Duodenal mucosa (tissue), 2 donors: ENCODE results near the gene NOXA1.
A peak's percentile ranks its signal among the peaks of the same experiment; 100 is the strongest.

Source experiments
- H3K27ac ChIP-seq: one replicate; pipeline ENCODE4 v1.7.0; 2013; ENCODE audit warnings: low read depth, low read length
- H3K27me3 ChIP-seq, 2 donors: one replicate each; pipeline ENCODE4 v1.7.0; 2013; ENCODE audit warnings: low read length in 2 of 2, control low read depth in 1 of 2; ENCODE audit not compliant: insufficient read depth in 2 of 2, control insufficient read depth in 1 of 2
- H3K36me3 ChIP-seq, 2 donors: one replicate each; pipeline ENCODE4 v1.7.0; 2013; ENCODE audit warnings: low read length in 2 of 2, control low read depth in 1 of 2; ENCODE audit not compliant: insufficient read depth in 2 of 2, control insufficient read depth in 1 of 2
- H3K4me1 ChIP-seq, 2 donors: one replicate each; pipeline ENCODE4 v1.7.0; 2013; ENCODE audit warnings: low read length in 2 of 2, control low read depth in 1 of 2; ENCODE audit not compliant: insufficient read depth in 2 of 2, control insufficient read depth in 1 of 2
- H3K4me3 ChIP-seq, 2 donors: one replicate each; pipeline ENCODE4 v1.7.0; 2013; ENCODE audit warnings: low read length in 2 of 2, low read depth in 1 of 2
- H3K9ac ChIP-seq, 2 donors: one replicate each; pipeline ENCODE4 v1.7.0; 2013; ENCODE audit warnings: low read length in 2 of 2, low read depth in 1 of 2
- H3K9me3 ChIP-seq, 2 donors: one replicate each; pipeline ENCODE4 v1.7.0; 2013; ENCODE audit warnings: low read length in 2 of 2, control low read depth in 1 of 2; ENCODE audit not compliant: control insufficient read depth in 1 of 2

Gene NOXA1

DNA sequence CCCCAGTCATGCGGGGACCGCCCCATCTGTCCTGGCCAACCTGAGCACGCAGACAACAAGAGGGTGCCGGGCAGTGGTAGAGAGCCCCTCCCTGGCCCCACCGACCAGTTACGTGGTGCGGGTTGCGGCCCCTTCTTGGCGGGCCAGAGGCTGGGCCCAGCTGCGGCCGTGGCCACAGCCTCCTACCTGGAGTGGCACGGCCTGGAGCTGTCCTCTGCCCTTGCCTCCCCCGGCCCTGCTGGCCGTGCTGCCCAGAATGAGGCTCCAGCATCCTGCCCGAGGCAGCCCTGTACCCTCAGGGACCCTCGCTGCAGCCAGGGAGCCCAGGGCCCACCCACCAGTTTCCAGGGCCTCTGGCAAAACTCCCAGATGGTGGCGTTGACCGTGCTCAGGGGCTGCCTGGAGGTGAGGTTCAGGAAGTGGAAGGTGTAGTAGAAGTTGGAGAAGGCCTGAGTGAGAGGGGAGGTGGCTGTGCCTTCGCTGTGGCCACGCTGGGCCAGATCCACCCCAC lies 12.2 kb downstream of the NOXA1 start:
- no peak overlapping the region for H3K4me3 ChIP-seq
- H3K9ac ChIP-seq = peak overlapping the region; percentile 6 to 18
- H3K27ac ChIP-seq = no peak overlapping the region

DNA sequence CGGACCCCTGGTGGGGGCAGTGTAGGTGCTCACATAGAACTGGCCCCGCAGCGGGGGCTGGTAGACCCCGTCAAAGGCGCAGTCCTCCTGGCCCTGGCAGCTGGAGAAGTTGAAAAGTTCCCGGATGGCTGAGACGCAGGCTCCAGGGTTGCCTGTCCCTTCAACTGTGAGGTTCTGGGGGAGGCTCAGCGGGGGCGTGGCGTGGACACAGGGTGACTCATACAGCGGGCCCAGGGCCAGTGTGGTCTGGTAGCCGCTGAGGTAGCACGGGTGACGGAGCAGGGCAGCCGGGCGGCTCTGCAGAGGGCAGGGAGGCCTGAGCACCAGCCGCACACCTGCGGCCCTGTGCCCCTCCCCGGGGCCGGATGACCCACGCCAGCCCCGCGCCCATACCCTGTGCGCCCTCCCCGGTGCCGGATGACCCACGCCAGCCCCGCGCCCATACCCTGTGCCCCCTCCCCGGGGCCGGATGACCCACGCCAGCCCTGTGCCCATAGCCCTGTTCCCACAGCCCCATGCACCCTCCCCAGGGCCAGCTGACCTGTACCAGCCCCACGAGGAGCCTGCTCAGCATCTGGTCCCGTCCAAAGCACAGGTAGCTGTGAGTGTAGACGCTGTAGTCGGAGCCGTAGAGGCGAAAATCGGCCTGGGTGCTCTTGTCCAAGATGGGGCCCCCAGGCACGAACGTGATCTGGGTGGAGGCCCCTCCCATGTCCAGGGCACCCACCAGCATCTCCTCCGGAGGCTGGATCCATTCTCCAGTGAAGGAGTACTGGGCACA lies 13.0 kb downstream of the NOXA1 start:
- peak overlapping the region; percentile 28 to 50 for H3K4me3 ChIP-seq
- no peaks in the 10 kb centered on the region for H3K9me3 ChIP-seq
- no peaks in the 10 kb centered on the region for H3K36me3 ChIP-seq
- H3K27me3 ChIP-seq = no peaks in the 10 kb centered on the region
- peaks cover 13 to 23% of the 10 kb centered on the region in 2 donors for H3K4me1 ChIP-seq
- no peak overlapping the region for H3K27ac ChIP-seq
- peak overlapping the region in 1 of 2 donors; percentile 25 for H3K9ac ChIP-seq

More for the DNA sequence above, 12.2 kb downstream of the NOXA1 start:
- Histone ChIP-seq H3K4me1 (peaks cover 15 to 27% of the 10 kb centered on the region in 2 donors), H3K9me3 (no peaks in the 10 kb centered on the region), H3K27me3 (no peaks in the 10 kb centered on the region), H3K36me3 (no peaks in the 10 kb centered on the region)

DNA sequence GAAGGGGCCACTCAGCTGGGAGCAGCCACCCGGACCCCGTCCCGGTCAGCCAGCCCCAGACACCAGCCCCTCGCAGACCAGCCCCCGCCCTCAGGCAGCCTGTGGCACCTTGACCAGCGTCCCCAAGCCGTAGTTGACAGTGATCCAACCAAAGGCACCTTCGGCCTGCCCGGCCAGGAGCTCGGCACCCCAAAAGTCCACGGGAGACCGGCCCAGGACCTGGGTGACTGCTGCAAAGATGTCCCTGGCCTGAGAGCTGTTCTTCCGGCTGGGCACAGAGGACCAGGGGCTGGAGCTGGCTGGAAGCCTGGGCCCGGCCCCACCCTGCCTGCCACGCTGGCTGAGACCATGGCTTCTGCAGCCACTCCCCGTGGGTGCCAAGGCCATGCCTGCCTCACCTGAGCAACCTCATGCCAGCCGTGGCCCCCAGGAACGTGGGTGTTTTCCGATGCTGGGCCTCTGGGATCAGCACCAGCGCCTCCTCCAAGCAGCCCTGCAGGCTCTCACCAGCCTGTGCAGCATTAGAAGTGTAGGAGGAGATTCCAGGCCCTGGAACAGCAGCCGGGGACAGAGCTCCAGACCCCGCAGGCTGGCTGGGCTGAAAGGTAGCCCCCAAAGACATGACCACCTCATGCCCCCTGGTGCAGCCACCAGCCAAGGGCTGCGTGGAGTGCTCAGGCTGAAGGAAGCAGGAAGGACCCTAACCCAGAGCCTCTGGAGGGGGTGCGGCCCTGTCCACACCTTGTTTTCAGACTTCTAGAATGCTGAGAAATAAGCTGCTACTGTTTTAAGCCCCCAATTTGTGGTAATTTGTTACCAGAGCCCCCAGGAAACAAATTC lies 13.8 kb downstream of the NOXA1 start:
- Histone ChIP-seq H3K4me1 (peaks cover 13 to 23% of the 10 kb centered on the region in 2 donors), H3K9ac (peak overlapping the region in 1 of 2 donors; percentile 25), H3K9me3 (no peaks in the 10 kb centered on the region), H3K4me3 (peak overlapping the region; percentile 28 to 50), H3K36me3 (no peaks in the 10 kb centered on the region), H3K27ac (no peak overlapping the region), H3K27me3 (no peaks in the 10 kb centered on the region)

DNA sequence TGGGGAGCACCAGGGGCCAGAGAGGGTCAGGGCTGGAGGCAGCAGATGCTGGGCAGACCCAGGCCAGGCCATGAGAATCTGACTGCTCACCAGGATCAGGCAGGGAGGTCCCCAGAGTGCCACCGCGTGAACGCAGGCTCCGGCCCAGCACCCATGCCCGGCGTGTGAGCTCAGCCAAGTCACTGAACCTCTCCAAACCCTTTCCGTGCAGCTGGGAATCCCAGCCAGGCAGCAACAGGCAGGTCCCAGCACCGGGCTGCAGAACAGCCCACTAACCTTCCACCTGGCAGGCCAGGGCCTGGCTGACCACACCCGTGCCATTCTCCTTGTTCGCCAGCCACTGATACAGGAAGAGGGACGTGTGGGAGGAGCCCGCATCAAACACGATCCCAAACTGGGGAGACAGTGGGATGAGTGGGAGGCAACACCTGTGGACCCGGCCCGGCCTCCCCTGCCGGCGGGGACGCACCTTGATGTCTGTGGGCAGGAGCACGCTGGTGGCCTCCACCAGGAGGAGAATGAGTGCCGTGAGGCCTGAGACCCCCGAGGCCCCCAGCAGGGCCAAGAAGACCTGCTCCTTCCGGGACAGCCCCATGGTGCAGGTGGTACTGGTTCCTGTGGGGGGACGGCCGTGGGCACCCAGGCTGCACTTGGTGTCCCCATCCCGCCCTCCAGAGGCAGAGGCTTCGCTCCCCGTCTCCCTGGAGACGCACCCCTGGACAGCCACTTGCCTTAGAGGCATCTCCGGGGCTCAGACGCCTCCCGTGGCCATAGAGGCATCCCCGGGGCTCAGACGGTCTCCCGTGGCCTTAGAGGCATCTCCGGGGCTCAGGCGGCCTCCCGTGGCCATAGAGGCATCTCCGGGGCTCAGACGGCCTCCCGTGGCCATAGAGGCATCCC lies 14.7 kb downstream of the NOXA1 start:
- Histone ChIP-seq H3K4me1 (peaks cover 13 to 23% of the 10 kb centered on the region in 2 donors), H3K9ac (no peak overlapping the region), H3K4me3 (no peak overlapping the region), H3K27ac (no peak overlapping the region), H3K27me3 (no peaks in the 10 kb centered on the region), H3K9me3 (no peaks in the 10 kb centered on the region), H3K36me3 (no peaks in the 10 kb centered on the region)

DNA sequence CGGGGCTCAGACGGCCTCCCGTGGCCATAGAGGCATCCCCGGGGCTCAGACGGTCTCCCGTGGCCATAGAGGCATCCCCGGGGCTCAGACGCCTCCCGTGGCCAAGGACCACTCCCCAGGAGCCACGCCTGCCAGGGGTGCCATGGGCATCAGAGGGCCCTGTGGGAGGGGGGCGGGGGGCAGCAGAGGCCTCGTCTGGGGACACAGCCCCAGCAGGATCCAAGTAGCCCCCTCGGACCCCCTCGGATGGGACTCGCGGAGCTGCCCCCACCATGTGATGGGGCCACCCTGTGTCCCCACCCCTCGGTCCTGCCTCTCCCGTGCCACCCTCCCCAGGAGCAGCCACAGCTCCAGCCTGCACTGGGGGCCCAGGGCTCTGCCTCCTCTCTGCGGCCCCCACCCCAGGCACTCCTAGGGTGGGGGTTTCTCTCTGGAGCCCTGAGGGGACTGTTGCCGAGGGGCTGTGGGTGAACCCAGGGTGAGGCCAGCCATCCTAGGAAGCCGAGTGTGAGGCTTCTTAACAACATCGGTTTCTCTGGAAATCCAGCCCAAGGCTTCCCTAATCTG lies 15.5 kb downstream of the NOXA1 start:
- no peak overlapping the region for H3K9ac ChIP-seq
- no peaks in the 10 kb centered on the region for H3K36me3 ChIP-seq

DNA sequence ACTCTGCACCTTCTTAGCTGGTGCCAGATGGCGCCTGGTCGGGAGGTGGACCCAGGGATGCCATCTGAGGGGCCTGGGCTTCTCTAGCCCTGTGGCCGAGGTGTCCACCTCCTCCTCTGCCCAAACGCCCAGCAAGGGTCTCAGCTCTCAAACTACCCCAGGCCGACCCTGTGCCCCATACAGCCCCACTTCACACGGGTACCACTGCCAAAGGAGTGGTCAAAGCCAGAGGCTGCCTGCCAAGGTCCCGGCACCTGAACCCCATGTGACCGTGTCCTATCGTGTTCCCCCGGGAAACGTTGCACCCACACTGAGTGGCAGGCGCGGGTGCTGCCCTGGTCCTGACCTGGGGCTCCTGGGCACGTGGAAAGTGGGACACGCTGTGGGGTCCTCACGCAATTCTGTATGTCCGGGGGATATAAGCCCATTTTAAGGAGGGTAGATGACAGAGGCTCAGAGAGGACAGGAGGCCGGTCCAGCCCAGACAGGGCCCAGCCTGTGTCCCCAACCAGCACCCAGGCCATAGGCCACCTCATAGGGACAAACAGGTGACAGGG lies 16.0 kb downstream of the NOXA1 start:
- Histone ChIP-seq H3K27me3 (no peaks in the 10 kb centered on the region), H3K36me3 (no peaks in the 10 kb centered on the region), H3K4me3 (no peak overlapping the region), H3K4me1 (peaks cover 13 to 23% of the 10 kb centered on the region in 2 donors), H3K27ac (no peak overlapping the region), H3K9ac (no peak overlapping the region), H3K9me3 (no peaks in the 10 kb centered on the region)

More for the DNA sequence above, 15.5 kb downstream of the NOXA1 start:
- no peaks in the 10 kb centered on the region for H3K27me3 ChIP-seq
- H3K4me3 ChIP-seq = no peak overlapping the region
- H3K9me3 ChIP-seq = no peaks in the 10 kb centered on the region
- H3K4me1 ChIP-seq = peaks cover 13 to 23% of the 10 kb centered on the region in 2 donors
- H3K27ac ChIP-seq = no peak overlapping the region

DNA sequence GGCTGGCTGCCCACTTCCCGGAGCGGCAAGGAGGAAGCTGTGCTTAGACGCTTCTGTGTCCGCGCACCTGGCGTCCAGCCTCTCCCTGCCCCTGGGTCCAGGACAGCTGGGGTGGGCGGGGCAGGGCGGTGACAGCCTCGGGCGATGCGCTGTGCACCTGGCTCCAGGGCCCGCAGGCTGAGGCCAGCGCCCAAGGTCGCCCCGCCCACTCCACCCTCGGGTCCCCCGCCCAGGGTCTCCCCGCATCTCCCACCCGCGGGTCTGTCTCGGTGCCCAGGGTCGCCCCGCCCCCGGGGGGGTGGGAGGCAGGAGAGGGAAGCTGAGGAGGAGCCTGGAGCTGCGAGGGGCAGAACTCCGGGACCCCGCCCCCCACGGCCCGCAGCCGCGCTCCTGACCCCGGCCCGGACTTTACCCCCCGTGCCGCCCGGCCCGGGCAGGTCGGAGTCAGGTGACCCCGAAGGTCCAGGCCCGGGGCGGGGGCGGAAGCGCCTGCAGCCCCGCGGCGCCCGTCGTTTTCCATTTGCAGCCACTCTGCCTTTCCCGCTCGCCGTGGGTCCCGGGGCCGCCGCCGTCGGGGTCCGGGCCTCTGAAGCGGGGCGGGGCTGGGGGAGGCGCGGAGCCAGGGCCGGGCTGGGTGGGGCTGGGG lies 18.2 kb downstream of the NOXA1 start, which contains the start of gene ENTPD8:
TSS of gene ENTPD8 (minus strand) at position 69 of the 646 bp plus-strand sequence. CDS start 3,072 bp downstream, outside the sequence.
- H3K36me3 ChIP-seq = no peaks in the 10 kb centered on the region
- peaks cover 11 to 20% of the 10 kb centered on the region in 2 donors for H3K4me1 ChIP-seq
- H3K4me3 ChIP-seq = peak within 1 kb of the TSS in 1 of 2 donors; percentile 47
- no peaks in the 10 kb centered on the region for H3K27me3 ChIP-seq
- no peak within 1 kb of the TSS for H3K27ac ChIP-seq
- H3K9ac ChIP-seq = no peak within 1 kb of the TSS
- no peaks in the 10 kb centered on the region for H3K9me3 ChIP-seq

DNA sequence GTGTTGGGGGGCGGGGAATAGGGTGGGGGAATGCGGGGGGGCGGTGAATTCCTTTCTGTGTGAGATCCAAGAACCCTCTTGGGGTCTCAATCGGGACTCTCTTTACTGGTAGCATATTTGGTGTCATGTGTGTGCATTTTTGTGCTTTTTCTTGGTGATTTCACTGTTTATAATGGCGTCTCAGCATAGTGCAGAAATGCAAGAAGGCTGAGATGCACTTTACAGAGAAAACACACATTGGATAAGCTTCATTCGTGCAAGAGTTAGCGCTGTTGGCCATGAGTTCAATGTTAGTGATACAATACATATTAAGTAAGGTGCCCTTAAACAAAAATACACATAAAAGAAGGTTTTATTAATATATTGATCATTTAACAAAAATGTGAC lies 18.7 kb downstream of the NOXA1 start:
- Histone ChIP-seq H3K9ac (no peak overlapping the region), H3K9me3 (no peaks in the 10 kb centered on the region), H3K27ac (no peak overlapping the region), H3K4me1 (peaks cover 7 to 15% of the 10 kb centered on the region in 2 donors), H3K4me3 (no peak overlapping the region), H3K27me3 (no peaks in the 10 kb centered on the region), H3K36me3 (no peaks in the 10 kb centered on the region)
